ENCODE results near the gene DAD1. TPM values are rescaled to one million over a fixed set of nuclear protein-coding genes. Genes with fewer than 3 reads are reported as not detected.

The DAD1 gene
- total and polyA plus RNA-seq, 2 of the 8 experiments (the other 6 are each of a cell fraction or from before 2014, with no cell fraction given) = 131 to 440 TPM

- TF ChIP-seq SP2 (IDR thresholded peaks at IDR 0.05; ENCODE audit: low read length) (no peak), CBX5 (IDR thresholded peaks at IDR 0.05; ENCODE audit: low read depth, low read length) (no peak), JUND (IDR thresholded peaks at IDR 0.05; ENCODE audit: low read length) (no peak), POLR2A (IDR thresholded peaks at IDR 0.05; ENCODE audit: control extremely low read depth in 1 of 2, low read depth in 2 of 2, low read length in 2 of 2) (no peak), KDM4A (IDR thresholded peaks at IDR 0.05; ENCODE audit: low read depth, low read length, severe bottlenecking) (no peak), TEAD4 (IDR thresholded peaks at IDR 0.05; ENCODE audit: low read depth, low read length) (no peak), JUN (IDR thresholded peaks at IDR 0.05; ENCODE audit: low read depth, low read length) (no peak), RFX5 (IDR thresholded peaks at IDR 0.05; ENCODE audit: borderline replicate concordance, low read depth, low read length) (no peak), CHD1 (IDR thresholded peaks at IDR 0.05; ENCODE audit: low read depth, low read length) (no peak), CEBPB (IDR thresholded peaks at IDR 0.05; ENCODE audit: low read depth, low read length) (no peak), BACH1 (IDR thresholded peaks at IDR 0.05; ENCODE audit: low read length) (no peak), RBBP5 (IDR thresholded peaks at IDR 0.05; ENCODE audit: borderline replicate concordance, low read depth, low read length) (no peak), NRF1 (IDR thresholded peaks at IDR 0.05; ENCODE audit: low read depth, low read length) (no peak)
These were observed 32.7 kb downstream of the DAD1 start (continued) for GRCh38 chr14:22556021-22556989.
